ENCODE results near the gene LY6G5B. TPM values are rescaled to one million over a fixed set of nuclear protein-coding genes. Genes with fewer than 3 reads are reported as not detected.
A peak's percentile ranks its signal among the peaks of the same experiment; 100 is the strongest.
"Not testable (repeated sequence)": the region's sequence is repeated elsewhere in the genome, so short reads cannot be mapped to it uniquely, and the experiment has no call there.

Gene LY6G5B
- total RNA-seq, 2 experiments from 2014 or later, result 17.6 to 21.4 TPM

DNA sequence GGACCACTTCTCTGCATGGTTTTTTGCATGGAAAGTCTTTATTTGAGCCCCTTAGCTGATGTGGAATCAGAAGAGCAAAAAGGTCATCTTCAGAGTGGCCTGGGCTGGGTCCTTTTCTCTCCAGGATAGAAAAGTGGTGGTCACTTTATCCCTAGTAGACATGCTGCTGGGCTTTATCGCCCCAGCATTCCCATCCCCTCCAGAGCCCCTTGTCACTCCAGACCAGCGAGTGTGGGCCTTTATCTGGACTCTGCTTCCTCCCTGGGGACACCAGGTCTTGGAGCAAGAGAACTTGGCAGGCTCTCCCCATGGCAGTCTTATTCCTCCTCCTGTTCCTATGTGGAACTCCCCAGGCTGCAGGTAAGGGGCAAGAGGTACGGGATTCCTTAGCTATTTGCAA, 36.8 kb downstream of the LY6G5B start, which contains the start of gene LY6G6F:
Gene LY6G6F (plus strand): TSS at position 268 of the 400 bp plus-strand sequence. CDS start 41 bp downstream, at position 309.
- peaks cover 10% of the 10 kb centered on the region for H3K4me1 Mint-ChIP-seq
- DNase-seq, result no peak
- H3K4me3 Mint-ChIP-seq, result no peak within 1 kb of the TSS
- H3K27me3 Mint-ChIP-seq, result no peaks in the 10 kb centered on the region
- H3K27ac Mint-ChIP-seq, result no peak within 1 kb of the TSS
- H3K9me3 Mint-ChIP-seq, result no peaks in the 10 kb centered on the region
- H3K36me3 Mint-ChIP-seq, result peaks cover 3% of the 10 kb centered on the region

DNA sequence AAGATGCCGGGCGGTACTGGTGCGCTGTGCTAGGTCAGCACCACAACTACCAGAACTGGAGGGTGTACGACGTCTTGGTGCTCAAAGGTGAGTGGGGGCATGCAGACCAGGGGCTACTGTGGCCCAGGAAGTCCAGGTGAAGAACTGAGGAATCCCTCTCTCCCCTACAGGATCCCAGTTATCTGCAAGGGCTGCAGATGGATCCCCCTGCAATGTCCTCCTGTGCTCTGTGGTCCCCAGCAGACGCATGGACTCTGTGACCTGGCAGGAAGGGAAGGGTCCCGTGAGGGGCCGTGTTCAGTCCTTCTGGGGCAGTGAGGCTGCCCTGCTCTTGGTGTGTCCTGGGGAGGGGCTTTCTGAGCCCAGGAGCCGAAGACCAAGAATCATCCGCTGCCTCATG, 37.9 kb downstream of the LY6G5B start:
- no peak for DNase-seq
- Mint-ChIP-seq H3K4me1 (peaks cover 7% of the 10 kb centered on the region), H3K9me3 (no peaks in the 10 kb centered on the region), H3K4me3 (no peak overlapping the region), H3K36me3 (peaks cover under 1% of the 10 kb centered on the region), H3K27ac (no peak overlapping the region), H3K27me3 (no peaks in the 10 kb centered on the region)

DNA sequence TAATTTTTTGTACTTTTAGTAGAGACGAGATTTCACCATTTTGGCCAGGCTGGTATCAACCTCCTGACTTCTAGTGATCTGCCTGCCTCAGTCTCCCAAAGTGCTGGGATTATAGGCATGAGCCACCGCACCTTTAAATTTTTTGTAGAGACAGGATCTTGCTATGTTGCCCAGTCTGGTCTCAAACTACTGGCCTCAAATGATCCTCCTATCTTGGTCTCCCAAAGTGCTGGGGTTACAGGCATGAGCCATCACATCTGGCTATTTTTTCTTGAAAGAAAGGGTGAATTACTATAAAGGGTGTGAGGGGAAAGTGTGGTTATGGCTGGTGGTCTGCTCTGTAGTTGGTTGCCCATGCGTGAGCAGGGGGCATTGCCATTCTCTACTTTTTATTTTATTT, 38.4 kb downstream of the LY6G5B start:
- Mint-ChIP-seq H3K36me3 (no peaks in the 10 kb centered on the region), H3K27me3 (no peaks in the 10 kb centered on the region), H3K9me3 (no peaks in the 10 kb centered on the region), H3K27ac (no peak overlapping the region), H3K4me1 (peaks cover 7% of the 10 kb centered on the region), H3K4me3 (no peak overlapping the region)
- no peak for DNase-seq

DNA sequence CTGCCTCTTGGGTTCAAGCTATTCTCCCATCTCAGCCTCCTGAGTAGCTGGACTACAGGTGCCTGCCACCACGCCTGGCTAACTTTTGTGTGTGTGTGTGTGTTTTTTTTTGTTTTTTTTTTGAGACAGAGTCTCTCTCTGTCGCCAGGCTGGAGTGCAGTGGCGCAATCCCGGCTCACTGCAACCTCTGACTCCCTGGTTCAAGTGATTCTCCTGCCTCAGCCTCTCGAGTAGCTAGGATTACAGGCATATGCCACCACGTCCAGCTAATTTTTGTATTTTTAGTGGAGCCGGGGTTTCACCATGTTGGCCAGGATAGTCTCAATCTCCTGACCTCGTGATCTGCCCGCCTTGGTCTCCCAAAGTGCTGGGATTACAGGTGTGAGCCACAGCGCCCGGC, 39.4 kb downstream of the LY6G5B start:
- H3K36me3 Mint-ChIP-seq, H3K4me3 Mint-ChIP-seq: not testable (repeated sequence)

DNA sequence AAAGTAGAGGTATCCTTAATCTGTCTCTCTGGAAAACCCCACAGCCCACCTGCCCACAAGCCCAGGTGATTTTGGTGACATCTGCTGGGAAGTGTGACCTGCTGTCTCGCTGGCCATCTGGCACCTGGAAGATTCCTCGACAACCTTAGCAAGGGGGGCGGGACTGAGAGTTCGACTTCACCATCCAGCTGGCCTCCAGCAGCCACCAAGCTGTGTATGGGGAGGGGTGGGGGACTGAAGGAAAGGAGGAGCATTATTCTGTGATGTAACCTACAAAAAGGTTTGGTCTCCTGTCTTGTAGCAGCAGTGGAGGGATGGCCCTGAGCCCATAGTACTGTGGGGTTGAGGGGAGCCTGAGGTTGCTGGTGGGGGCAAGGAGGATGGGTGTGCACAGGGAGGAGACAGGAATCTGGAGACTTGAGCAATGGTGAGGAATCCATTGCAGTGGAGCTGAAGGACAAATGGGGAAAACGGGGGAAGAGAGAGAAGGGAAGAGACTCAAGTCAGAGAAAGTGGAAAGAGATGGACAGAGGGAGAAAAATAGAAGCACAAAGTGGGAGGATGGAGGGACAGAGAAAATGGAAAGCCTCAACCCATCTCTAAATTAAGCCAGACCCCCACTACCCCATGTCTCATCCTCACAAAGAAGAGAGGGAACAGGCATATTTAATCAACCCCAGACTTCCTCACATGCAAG, 40.9 kb downstream of the LY6G5B start:
- Mint-ChIP-seq H3K27ac (no peak overlapping the region), H3K27me3 (no peaks in the 10 kb centered on the region), H3K4me3 (no peak overlapping the region), H3K9me3 (no peaks in the 10 kb centered on the region), H3K36me3 (no peaks in the 10 kb centered on the region), H3K4me1 (peaks cover 12% of the 10 kb centered on the region)
- no peak for DNase-seq

More for the DNA sequence above, 39.4 kb downstream of the LY6G5B start:
- not testable (repeated sequence) for H3K27ac Mint-ChIP-seq, H3K9me3 Mint-ChIP-seq, DNase-seq, H3K27me3 Mint-ChIP-seq
- H3K4me1 Mint-ChIP-seq, result peaks cover 10% of the 10 kb centered on the region

DNA sequence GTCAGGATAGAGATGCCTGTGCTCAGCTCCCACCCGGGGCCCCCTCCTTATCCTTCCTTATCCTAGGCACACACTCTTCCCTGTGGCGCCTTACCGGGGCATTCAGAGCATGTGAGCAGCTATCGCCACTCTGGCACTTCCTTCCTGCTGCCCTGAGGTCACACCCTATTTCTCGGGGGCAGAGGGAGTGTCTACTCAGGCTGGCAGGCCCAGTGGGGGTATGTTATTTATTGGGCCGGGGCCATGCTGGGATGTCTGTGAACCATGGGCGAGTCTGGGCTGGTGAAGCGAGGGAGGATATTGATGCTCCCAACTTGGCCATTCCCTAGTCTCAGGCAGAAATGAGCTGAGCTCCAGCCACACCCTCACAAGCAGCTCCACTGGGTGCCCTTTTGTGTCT, 41.5 kb downstream of the LY6G5B start:
- Mint-ChIP-seq H3K4me1 (peaks cover 12% of the 10 kb centered on the region), H3K36me3 (no peaks in the 10 kb centered on the region), H3K27ac (no peak overlapping the region), H3K4me3 (peak overlapping the region; percentile 1), H3K9me3 (no peaks in the 10 kb centered on the region), H3K27me3 (no peaks in the 10 kb centered on the region)
- DNase-seq, result no peak

DNA sequence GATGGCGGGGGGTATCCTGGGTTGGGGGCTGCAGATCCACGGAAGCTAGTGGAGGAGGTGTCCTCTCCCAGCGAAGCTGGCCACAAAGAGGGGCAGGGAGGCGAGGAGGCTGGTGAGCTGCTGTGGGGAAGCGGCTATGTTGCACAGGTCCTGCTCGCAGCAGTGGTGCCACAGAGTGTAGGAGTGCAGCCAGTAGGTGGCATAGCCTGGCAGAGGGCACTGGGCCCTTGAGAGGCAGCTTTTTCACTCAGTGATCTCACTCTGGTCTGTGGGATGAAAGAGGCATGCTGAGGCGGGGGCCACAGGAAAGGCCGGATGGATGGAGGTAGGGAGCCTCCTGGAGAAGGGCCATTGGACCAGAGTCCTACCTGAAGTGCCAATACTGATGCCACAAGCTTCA, 42.5 kb downstream of the LY6G5B start:
- no peak overlapping the region for H3K27ac Mint-ChIP-seq
- no peak for DNase-seq
- H3K36me3 Mint-ChIP-seq, result no peaks in the 10 kb centered on the region
- H3K4me1 Mint-ChIP-seq, result peaks cover 12% of the 10 kb centered on the region
- H3K4me3 Mint-ChIP-seq, result no peak overlapping the region
- H3K27me3 Mint-ChIP-seq, result no peaks in the 10 kb centered on the region
- no peaks in the 10 kb centered on the region for H3K9me3 Mint-ChIP-seq

DNA sequence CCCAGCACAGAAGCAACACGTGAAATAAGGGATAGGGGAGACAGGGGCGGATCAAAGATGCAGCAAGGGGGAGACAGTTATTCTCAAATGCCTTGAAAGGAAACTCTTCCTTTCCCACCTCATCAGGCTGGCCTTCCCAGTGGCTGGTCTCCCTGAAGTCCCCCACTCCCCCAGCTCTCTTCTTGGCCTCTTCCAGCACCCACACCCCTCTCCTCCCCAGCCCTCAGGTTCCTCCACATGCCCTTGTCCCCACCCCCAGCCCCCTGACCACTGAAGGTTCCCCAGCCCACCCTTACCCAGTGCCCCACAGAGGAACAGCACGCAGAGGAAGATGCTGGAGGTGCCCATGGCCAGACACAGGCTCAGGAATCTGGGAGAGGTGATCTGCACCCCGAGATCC, 43.7 kb downstream of the LY6G5B start:
- Mint-ChIP-seq H3K9me3 (no peaks in the 10 kb centered on the region), H3K4me3 (no peak overlapping the region), H3K36me3 (no peaks in the 10 kb centered on the region), H3K4me1 (peaks cover 12% of the 10 kb centered on the region), H3K27me3 (no peaks in the 10 kb centered on the region), H3K27ac (no peak overlapping the region)
- DNase-seq, result no peak

DNA sequence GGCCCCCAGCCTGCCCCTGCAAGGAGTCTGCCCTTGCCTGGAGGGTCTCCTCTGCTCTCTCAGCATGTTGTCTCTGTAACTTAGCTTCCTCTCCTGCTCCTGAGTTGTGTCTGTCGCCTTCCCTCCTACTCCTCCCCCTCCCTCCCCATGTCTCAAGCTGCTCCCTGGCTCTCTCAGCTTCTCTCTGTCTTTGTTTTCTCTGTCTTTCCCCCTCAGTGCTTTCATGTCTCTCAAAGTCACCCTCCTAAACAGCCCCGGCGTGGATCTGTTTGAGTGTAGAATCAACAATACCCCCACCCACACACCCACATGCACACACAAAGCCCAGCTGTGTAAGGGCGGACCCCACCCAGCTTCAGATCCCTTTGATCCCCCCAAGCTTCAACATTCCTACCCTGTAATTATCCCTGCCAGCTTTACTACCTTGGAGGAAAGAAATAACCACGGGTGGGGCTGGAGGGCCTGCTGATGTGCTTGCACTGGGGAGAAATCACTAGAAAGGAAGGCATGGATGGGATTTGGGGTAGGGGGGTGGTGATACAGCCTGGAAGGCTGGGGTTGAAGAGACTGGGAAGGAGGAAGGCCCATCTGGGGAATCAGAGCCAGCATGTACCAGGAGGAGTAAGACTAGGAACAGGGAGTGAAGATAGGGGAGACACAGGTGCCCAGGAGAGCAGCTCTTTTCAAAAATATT, 44.4 kb downstream of the LY6G5B start:
- DNase-seq, result no peak
- no peaks in the 10 kb centered on the region for H3K36me3 Mint-ChIP-seq
- H3K9me3 Mint-ChIP-seq, result no peaks in the 10 kb centered on the region
- peaks cover 12% of the 10 kb centered on the region for H3K4me1 Mint-ChIP-seq
- H3K4me3 Mint-ChIP-seq, result no peak overlapping the region
- H3K27me3 Mint-ChIP-seq, result no peaks in the 10 kb centered on the region
- H3K27ac Mint-ChIP-seq, result no peak overlapping the region

DNA sequence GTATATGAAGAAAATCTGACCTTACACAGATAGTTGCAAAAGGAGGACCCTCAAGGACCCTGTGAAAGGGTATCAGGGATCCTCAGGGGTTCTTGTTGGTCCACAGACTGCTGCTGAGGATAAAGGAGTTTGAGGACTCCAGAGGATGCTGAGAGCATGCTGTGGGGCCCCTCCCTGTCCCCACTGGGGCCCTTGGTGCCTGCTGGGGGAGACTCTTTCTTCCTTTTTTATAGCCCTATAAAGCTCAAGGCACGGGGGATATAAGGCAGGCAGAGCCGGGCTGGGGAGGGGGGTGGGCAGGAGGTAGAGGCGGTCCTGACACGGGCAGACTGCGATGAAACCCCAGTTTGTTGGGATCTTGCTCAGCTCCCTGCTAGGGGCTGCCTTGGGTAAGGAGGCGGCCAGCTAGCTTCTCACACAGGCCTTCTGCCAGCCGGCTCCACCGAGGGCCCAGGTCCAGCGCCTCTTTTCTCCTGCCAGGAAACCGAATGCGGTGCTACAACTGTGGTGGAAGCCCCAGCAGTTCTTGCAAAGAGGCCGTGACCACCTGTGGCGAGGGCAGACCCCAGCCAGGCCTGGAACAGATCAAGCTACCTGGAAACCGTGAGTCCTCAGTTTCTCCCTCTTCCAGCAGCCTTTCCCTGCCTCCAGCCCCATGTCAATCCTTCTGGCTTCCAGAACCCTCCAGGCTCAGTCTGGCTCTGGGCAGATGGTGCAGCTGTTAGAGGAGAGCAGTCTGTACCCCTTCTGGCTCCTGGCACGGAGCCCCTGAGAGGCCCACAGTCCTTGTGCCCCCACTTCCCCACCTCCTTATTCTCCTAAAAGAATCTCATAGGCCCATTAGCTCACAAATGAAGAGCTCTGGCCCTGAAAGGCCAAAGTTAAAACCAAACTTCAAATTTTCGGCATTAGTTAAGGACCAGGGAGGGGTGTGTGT, 45.5 kb downstream of the LY6G5B start, which contains the start of gene LY6G6D:
Gene LY6G6D (plus strand): TSS at position 327 of the 937 bp plus-strand sequence. CDS start 8 bp downstream, at position 335.
- Mint-ChIP-seq H3K9me3 (no peaks in the 10 kb centered on the region), H3K27ac (no peak within 1 kb of the TSS), H3K36me3 (no peaks in the 10 kb centered on the region), H3K4me1 (peaks cover 12% of the 10 kb centered on the region), H3K4me3 (no peak within 1 kb of the TSS), H3K27me3 (no peaks in the 10 kb centered on the region)
- DNase-seq, result no peak

DNA sequence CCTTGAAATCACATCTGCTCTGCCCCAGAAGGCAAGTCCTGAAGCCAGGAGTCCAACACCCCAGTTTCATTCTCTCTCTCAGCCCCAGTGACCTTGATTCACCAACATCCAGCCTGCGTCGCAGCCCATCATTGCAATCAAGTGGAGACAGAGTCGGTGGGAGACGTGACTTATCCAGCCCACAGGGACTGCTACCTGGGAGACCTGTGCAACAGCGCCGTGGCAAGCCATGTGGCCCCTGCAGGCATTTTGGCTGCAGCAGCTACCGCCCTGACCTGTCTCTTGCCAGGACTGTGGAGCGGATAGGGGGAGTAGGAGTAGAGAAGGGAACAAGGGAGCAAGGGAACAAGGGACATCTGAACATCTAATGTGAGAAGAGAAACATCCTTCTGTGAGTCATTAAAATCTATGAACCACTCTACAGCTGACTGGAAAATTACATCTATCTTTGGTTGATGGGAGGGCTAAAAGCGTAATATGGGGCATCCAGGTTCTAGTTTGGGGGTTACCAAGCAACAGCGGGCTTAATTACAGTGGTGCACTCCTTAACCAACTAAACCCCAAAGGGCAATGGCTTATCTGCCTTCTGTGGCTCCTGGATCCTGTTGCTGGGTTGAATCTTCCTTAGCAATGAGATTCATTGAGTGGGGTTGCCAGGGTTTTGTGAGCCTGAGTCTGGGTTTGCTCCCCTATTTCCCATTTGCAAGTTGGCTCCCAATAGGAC, 47.9 kb downstream of the LY6G5B start:
- Mint-ChIP-seq H3K9me3 (no peaks in the 10 kb centered on the region), H3K4me3 (no peak overlapping the region), H3K36me3 (no peaks in the 10 kb centered on the region), H3K27ac (no peak overlapping the region), H3K4me1 (peaks cover 5% of the 10 kb centered on the region), H3K27me3 (no peaks in the 10 kb centered on the region)
- DNase-seq, result no peak

DNA sequence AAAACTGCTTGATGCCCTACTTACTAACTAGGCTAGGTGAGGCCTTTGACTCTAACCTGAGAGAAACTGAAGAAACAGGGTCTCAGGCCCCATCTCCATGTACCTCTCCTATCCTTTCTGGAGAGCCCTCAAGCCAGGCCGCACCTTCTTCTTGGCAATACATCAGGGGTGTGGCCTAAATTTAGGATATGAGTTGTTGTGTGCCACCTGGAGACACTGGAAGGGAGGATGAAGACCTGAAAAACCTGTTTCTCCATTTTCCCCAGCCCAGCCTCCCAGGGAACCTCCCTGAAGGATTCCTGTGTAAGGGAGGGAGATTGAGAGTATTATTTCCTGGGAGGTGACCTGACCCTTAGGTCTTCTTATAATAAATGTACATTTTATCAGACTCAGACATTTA, 48.5 kb downstream of the LY6G5B start:
- Mint-ChIP-seq H3K27ac (no peak overlapping the region), H3K4me3 (no peak overlapping the region), H3K36me3 (no peaks in the 10 kb centered on the region), H3K9me3 (no peaks in the 10 kb centered on the region), H3K4me1 (peaks cover 5% of the 10 kb centered on the region), H3K27me3 (no peaks in the 10 kb centered on the region)
- no peak for DNase-seq

DNA sequence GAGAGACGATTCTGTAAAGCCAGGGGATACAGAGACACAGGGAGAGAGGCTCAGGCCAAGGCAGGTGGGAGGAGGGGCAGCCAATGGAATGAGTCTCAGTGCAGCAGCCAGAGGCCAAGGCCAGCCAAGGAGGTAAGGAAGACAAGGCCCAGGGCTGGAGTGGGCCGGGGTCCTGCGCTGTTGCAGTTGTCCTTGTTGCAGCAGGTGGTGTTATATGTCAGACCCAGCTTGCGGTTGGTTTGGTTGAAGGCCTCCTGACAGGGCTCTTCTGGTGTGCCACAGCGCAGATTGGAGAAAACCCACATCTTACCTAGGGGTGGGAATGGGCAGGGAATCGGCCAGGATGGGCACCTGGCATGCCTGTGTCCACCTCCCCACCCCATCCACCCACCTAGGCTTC, 49.2 kb downstream of the LY6G5B start:
- no peak overlapping the region for H3K27ac Mint-ChIP-seq
- no peak overlapping the region for H3K4me3 Mint-ChIP-seq
- H3K9me3 Mint-ChIP-seq, result no peaks in the 10 kb centered on the region
- no peaks in the 10 kb centered on the region for H3K27me3 Mint-ChIP-seq
- no peaks in the 10 kb centered on the region for H3K36me3 Mint-ChIP-seq
- no peak for DNase-seq
- peaks cover 4% of the 10 kb centered on the region for H3K4me1 Mint-ChIP-seq

DNA sequence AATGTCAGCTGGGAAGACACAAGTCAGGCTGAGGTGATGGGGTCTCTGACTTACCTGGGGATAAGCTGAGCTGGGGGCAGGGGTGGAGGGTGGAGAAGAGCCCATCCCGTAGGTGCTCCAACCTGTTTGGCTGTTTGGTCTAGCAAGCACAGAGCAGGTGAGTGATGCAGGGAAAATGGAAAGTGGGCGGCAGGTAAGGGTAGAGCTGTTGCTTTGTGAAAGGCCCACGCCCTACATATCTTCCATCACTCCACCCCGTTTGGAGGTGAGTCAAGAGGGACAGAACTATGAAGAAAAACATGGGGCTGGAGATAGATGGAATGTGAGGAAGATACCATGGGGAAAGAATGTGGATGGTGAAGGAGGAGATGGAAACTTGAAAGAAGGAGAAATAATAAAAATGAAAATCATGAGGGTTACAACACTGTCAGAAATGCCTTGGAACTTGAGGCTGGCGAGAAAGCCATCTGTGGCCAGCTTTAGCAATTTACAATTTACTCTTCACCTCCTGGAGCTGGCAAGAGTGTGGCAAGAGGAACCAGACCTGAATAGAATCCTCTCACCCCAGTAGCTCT, 50.5 kb downstream of the LY6G5B start:
- no peak for DNase-seq
- H3K9me3 Mint-ChIP-seq, result no peaks in the 10 kb centered on the region
- H3K27me3 Mint-ChIP-seq, result no peaks in the 10 kb centered on the region
- no peak overlapping the region for H3K4me3 Mint-ChIP-seq
- H3K36me3 Mint-ChIP-seq, result no peaks in the 10 kb centered on the region
- no peak overlapping the region for H3K27ac Mint-ChIP-seq
- no peaks in the 10 kb centered on the region for H3K4me1 Mint-ChIP-seq
